Large intestine (tissue), 3 donors: ENCODE results near the gene SS18L1. TPM values are rescaled to one million over a fixed set of nuclear protein-coding genes. Genes with fewer than 3 reads are reported as not detected.
A peak's percentile ranks its signal among the peaks of the same experiment; 100 is the strongest.

Source experiments
- DNase-seq, 2 donors: peaks; one replicate each; pipeline versions ENCODE4 v3.0.0 to v3.0.0-alpha.2; 2013
- H3K27ac ChIP-seq: one replicate; pipeline ENCODE4 v1.5.1; 2013; ENCODE audit warnings: low read length
- H3K27me3 ChIP-seq: 2 replicates; pipeline ENCODE4 v1.6.1; 2013; ENCODE audit warnings: low read length; ENCODE audit not compliant: control insufficient read depth, insufficient read depth
- H3K36me3 ChIP-seq: 2 replicates; pipeline ENCODE4 v1.6.1; 2013; ENCODE audit warnings: low read length; ENCODE audit not compliant: control insufficient read depth, insufficient read depth
- H3K4me1 ChIP-seq: one replicate; pipeline ENCODE4 v1.6.1; 2013; ENCODE audit warnings: low read length; ENCODE audit not compliant: control insufficient read depth, insufficient read depth
- H3K4me3 ChIP-seq: one replicate; pipeline ENCODE4 v1.5.1; 2013; ENCODE audit warnings: low read length
- H3K9me3 ChIP-seq: one replicate; pipeline ENCODE4 v1.6.1; 2013; ENCODE audit warnings: mild to moderate bottlenecking, low read depth, low read length, moderate library complexity; ENCODE audit not compliant: control insufficient read depth
- WGBS: methylation state at CpG from one replicate; pipeline ENCODE4 v1.1.5; 2013; ENCODE audit warnings: low lambda C conversion rate; ENCODE audit not compliant: insufficient coverage; 5-methylcytosine and 5-hydroxymethylcytosine counted together
- polyA plus RNA-seq: library from polyadenylated mRNA; unstranded; fragments of 120-200 nt; gene quantifications from one replicate; pipeline ENCODE4 v1.2.1, GENCODE V29; 2013

SS18L1 gene
- polyA plus RNA-seq, 1 donor, result 18.2 TPM

- Histone ChIP-seq H3K27me3 (peaks cover 70% of the 10 kb centered on the region), H3K4me3 (no peak overlapping the region), H3K4me1 (no peaks in the 10 kb centered on the region), H3K36me3 (no peaks in the 10 kb centered on the region), H3K27ac (no peak overlapping the region), H3K9me3 (no peaks in the 10 kb centered on the region)
- DNase-seq, result no peak
- WGBS, result no CpG with 5 or more reads among the region's 9 CpGs
Observed at GRCh38 chr20:62211769-62212288, 68.3 kb downstream of the SS18L1 start.

- Histone ChIP-seq H3K9me3 (no peaks in the 10 kb centered on the region), H3K4me3 (no peak overlapping the region), H3K27ac (no peak overlapping the region), H3K36me3 (no peaks in the 10 kb centered on the region), H3K4me1 (no peaks in the 10 kb centered on the region), H3K27me3 (peaks cover 75% of the 10 kb centered on the region)
- WGBS, result no CpG with 5 or more reads among the region's 10 CpGs
- no peak for DNase-seq
Observed at GRCh38 chr20:62212299-62212698, 68.7 kb downstream of the SS18L1 start.

- H3K9me3 ChIP-seq, result peaks cover 6% of the 10 kb centered on the region
- no CpG with 5 or more reads among the region's 12 CpGs for WGBS
- no peaks in the 10 kb centered on the region for H3K4me1 ChIP-seq
- no peaks in the 10 kb centered on the region for H3K36me3 ChIP-seq
- H3K27me3 ChIP-seq, result peaks cover 85% of the 10 kb centered on the region
- H3K4me3 ChIP-seq, result no peak overlapping the region
- H3K27ac ChIP-seq, result no peak overlapping the region
- DNase-seq, result no peak
Observed at GRCh38 chr20:62214067-62214466, 70.5 kb downstream of the SS18L1 start.

DNA sequence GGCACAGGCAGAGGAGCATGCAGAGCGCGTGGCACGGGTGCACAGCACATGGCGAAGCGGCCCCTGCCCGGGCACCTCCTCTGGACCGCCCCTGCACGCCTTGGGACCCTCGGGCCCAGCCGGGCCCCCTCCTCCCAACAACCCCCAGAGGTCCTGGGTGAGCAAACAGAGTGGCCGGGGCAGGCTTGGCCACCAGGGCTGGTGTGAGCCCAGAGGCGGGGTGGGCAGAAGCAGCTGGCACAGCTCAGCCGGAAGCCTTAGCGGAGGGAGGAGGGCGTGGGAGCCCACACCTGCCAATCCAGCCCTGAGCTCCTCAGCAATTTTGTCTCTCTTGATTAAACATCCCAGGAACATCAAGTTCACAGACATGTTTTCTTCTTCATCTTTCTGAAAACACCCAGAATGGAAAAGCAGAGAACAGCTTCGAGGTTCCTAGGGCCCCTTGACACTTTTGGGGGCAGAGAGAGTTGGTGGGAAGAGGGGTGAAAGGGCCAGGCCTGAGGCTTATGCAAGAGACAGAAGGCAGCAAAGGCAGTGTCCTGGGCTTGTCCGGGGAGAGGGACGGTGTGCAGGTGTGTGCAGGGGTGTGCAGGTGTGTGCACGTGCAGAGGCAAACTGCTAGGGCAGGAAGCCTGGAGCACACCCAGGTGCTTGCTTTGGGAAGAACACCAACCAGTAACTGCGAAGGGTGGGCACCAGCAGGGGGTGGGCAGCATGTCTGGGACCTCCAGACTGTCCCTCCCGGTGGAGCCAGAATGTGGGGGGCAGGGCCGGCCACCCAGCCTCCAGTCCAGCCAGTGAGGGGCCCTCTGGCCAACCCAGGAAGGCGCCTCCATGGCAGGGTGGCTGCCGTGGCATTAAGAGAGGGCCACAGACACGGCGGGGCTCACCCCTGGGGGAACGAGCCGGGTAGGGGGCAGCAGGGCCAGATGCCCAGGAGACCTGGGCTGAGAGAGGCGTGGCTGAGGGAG lies 71.7 kb downstream of the SS18L1 start:
- WGBS, result no CpG with 5 or more reads among the region's 29 CpGs

GRCh38 chr20:62215991-62216635 lies 72.5 kb downstream of the SS18L1 start:
- peaks cover 9% of the 10 kb centered on the region for H3K9me3 ChIP-seq
- peaks cover 80% of the 10 kb centered on the region for H3K27me3 ChIP-seq
- no peak overlapping the region for H3K27ac ChIP-seq
- DNase-seq, result no peak
- peaks cover 9% of the 10 kb centered on the region for H3K4me1 ChIP-seq
- no peaks in the 10 kb centered on the region for H3K36me3 ChIP-seq
- no peak overlapping the region for H3K4me3 ChIP-seq
- no CpG with 5 or more reads among the region's 40 CpGs for WGBS

More for the DNA sequence above, 71.7 kb downstream of the SS18L1 start:
- H3K27me3 ChIP-seq, result peaks cover 80% of the 10 kb centered on the region
- no peak overlapping the region for H3K4me3 ChIP-seq
- DNase-seq, result no peak
- no peak overlapping the region for H3K27ac ChIP-seq
- H3K4me1 ChIP-seq, result peaks cover 3% of the 10 kb centered on the region
- peaks cover 6% of the 10 kb centered on the region for H3K9me3 ChIP-seq
- no peaks in the 10 kb centered on the region for H3K36me3 ChIP-seq

DNA sequence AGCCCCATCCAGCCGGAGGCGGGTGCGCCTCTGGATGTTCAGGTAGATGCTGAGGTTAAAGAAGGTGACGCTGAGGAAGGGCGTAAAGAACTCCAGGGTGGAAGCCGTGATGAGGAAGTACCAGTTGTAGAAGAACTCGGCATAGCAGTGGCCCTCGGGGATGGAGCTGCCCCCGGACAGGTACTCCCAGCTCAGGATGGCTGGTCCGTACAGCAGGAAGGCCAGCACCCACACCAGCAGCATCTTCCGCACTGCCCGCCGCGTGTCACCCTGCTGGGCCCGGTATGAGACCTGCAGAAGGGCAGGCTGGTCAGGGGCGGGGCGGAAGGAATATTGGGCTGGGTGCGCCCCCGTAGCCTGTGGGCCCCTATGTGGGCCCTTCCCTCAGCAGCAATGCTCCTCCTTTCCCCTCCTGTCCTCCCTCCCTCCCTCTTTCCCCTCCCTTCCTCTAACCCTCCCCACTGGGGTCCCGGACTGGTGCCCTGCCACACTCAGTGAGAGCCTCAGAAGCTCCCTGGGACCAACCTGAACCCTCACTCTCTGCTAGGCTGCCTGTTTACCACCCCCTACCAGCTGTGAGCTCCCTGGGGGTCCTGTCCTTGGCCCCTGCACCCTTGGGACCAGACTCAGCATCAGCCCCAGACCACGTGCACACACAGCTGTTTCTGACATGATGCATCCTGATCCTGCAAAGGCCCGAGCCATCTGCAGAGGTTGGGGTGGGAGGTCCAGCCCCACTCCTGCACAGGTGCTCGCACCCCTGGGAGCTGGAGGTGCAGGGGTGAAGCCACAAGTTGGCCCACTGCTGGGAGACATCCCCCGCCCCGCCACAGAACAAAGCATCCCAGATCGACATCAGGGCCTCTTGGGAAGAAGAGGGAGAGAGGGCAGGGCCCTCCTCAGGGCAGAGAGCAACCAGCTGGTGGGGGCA lies 73.3 kb downstream of the SS18L1 start:
- Histone ChIP-seq H3K36me3 (no peaks in the 10 kb centered on the region), H3K27ac (no peak overlapping the region), H3K9me3 (peaks cover 9% of the 10 kb centered on the region), H3K4me3 (no peak overlapping the region), H3K4me1 (peaks cover 9% of the 10 kb centered on the region), H3K27me3 (peaks cover 80% of the 10 kb centered on the region)
- 93% methylated on average over 3 of the region's 26 CpGs for WGBS
- no peak for DNase-seq

DNA sequence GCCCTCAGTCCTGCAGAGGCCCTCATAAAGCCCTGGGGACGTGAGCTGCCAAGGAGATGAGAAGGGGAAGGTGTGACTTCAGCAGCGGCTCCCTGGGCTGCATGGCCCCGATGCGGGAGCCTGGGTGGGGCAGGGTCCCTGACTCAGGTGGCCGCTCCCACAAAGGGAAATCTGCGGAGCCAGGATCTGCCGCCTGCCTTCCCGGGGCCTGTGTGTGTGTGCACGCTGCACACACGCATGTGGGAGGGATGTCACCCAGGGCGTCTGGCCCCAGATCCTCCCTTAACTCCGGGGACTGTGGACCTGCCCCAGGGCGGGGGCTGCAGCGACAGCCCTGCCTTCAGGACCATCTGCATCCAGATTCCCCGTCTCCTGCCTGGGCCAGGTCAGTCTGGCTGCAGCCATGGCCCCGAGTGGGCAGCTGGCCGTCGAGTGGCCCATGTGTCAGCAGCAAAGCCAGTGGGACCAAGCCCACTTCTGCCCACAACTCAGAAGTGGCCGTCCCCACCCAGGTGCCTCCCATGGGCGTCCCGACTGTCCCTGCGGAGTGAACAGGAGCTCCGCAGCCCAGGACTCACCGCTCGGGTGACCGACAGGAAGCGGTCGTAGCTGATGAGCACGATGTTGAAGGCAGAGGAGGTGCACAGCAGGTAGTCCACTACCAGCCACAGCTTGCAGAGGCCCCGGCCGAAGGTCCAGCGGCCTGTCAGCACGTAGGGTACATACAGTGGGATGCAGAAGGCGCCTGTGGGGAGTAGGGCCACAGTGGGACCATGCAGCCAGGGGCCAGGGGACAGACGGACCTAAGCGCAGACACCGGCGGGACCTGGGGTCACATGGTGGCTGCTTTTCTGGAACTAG lies 74.6 kb downstream of the SS18L1 start:
- Histone ChIP-seq H3K27ac (no peak overlapping the region), H3K36me3 (no peaks in the 10 kb centered on the region), H3K9me3 (peaks cover 9% of the 10 kb centered on the region), H3K4me1 (peaks cover 9% of the 10 kb centered on the region), H3K4me3 (no peak overlapping the region), H3K27me3 (peaks cover 85% of the 10 kb centered on the region)
- no CpG with 5 or more reads among the region's 38 CpGs for WGBS
- no peak for DNase-seq

DNA sequence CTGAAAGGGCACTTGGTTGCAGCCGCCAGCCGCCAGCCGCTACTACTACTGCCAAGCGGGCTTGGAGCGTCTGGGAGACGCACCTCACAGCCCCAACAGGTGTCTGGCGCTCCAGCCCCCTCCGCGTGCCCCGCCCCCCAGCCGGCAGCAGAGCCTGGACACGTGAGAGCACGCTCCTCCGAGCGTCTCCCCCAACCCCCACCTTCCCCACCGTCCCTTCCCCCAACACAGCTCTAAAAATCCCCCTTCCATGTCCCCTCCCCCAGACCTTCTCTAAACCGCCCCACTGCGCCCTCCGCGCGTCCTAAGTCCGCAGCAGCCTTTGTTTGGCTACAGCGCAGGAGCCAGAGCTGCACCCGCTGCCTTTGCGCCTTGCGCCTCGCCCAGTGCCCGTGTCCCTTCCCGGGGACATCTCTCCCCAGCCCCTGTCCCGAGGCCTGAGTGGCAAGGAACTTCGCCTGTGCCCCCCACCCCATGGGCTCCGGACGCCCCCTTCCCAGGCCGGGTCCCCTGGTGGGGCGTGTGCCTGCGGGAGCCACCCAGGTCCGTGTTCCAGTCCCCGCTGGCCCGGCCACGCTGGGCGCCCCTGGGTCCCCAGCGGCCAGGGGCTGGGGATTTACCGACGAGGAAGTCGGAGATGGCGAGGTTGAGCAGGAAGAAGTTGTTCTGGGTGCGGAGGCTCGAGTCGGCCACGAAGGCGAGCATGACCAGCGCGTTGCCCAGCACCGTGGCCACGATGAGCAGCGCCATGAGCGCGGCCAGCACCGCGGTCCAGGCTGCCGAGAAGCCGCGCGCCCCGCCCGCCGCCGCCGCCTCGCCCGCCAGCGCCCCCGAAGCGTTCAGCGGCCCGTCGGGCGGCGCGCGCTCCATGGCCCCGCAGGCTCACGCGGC lies 75.8 kb downstream of the SS18L1 start:
- no CpG with 5 or more reads among the region's 84 CpGs for WGBS
- peaks cover 9% of the 10 kb centered on the region for H3K4me1 ChIP-seq
- no peak overlapping the region for H3K4me3 ChIP-seq
- DNase-seq, result peak in 1 of 2 donors; percentile 26
- no peak overlapping the region for H3K27ac ChIP-seq
- H3K27me3 ChIP-seq, result peaks cover 89% of the 10 kb centered on the region
- no peaks in the 10 kb centered on the region for H3K36me3 ChIP-seq
- peaks cover 9% of the 10 kb centered on the region for H3K9me3 ChIP-seq
